GM23338 (cell line): ENCODE data around the gene COL4A1. TPM values are rescaled to one million over a fixed set of nuclear protein-coding genes. Genes with fewer than 3 reads are reported as not detected.

Experiments used
- ATAC-seq: fragments of 200-7000 bp; cut with Tn5 transposase; 3 replicates; pipeline ENCODE4 v1.9.1; 2020
- DNase-seq: peaks from one replicate; pipeline ENCODE4 v3.0.0-alpha.2; 2015; ENCODE audit warnings: low spot score
- H2AFZ ChIP-seq: fragments of 200-600 bp; sonication (generic); 2 replicates; pipeline ENCODE4 v1.8.0; 2016; ENCODE audit warnings: antibody characterized with exemption, mild to moderate bottlenecking, moderate library complexity
- H3F3A ChIP-seq: fragments of 200-600 bp; sonication (generic); replicated peaks from 2 replicates; pipeline ENCODE4 v1.8.0; 2017; ENCODE audit warnings: antibody characterized with exemption, mixed run types, low read depth
- H3K27ac ChIP-seq: fragments of 200-600 bp; sonication (generic); 2 replicates; pipeline ENCODE4 v1.6.1; 2016; ENCODE audit warnings: low read depth
- H3K27me3 ChIP-seq: fragments of 200-600 bp; sonication (generic); 2 replicates; pipeline ENCODE4 v1.8.0; 2016; ENCODE audit warnings: mild to moderate bottlenecking, mixed run types, moderate library complexity; ENCODE audit not compliant: insufficient read depth
- H3K36me3 ChIP-seq: fragments of 200-600 bp; sonication (generic); 2 replicates; pipeline ENCODE4 v1.8.0; 2016; ENCODE audit warnings: mild to moderate bottlenecking; ENCODE audit not compliant: insufficient read depth
- H3K4me1 ChIP-seq: fragments of 200-600 bp; sonication (generic); 2 replicates; pipeline ENCODE4 v1.8.0; 2016; ENCODE audit warnings: mild to moderate bottlenecking, moderate library complexity; ENCODE audit not compliant: insufficient read depth
- H3K4me2 ChIP-seq: fragments of 200-600 bp; sonication (generic); 2 replicates; pipeline ENCODE4 v1.7.1; 2017; ENCODE audit warnings: mixed run types
- H3K4me3 ChIP-seq: fragments of 200-600 bp; sonication (generic); 2 replicates; pipeline ENCODE4 v1.6.1; 2016; ENCODE audit warnings: mixed run types
- H3K79me2 ChIP-seq: fragments of 200-600 bp; sonication (generic); replicated peaks from 2 replicates; pipeline ENCODE4 v1.8.0; 2017; ENCODE audit warnings: mild to moderate bottlenecking; ENCODE audit not compliant: insufficient read depth
- H3K9me2 ChIP-seq: fragments of 200-600 bp; sonication (generic); 2 replicates; pipeline ENCODE4 v1.8.0; 2017; ENCODE audit not compliant: insufficient read depth
- H4K20me1 ChIP-seq: fragments of 200-600 bp; sonication (generic); replicated peaks from 2 replicates; pipeline ENCODE4 v1.8.0; 2017; ENCODE audit warnings: mild to moderate bottlenecking; ENCODE audit not compliant: insufficient read depth
- H3K27ac Mint-ChIP-seq: 2 replicates; pipeline ENCODE4 v1.8.0; 2020; ENCODE audit warnings: inconsistent platforms, mild to moderate bottlenecking, moderate library complexity, mixed read lengths
- H3K27me3 Mint-ChIP-seq: 3 replicates; pipeline ENCODE4 v1.8.0; 2022; ENCODE audit warnings: low read depth, mild to moderate bottlenecking, moderate library complexity, mixed read lengths, inconsistent platforms; ENCODE audit not compliant: insufficient read depth, poor library complexity
- H3K36me3 Mint-ChIP-seq: 3 replicates; pipeline ENCODE4 v1.8.0; 2021; ENCODE audit warnings: low read depth, mild to moderate bottlenecking, inconsistent platforms, moderate library complexity, mixed read lengths
- H3K4me1 Mint-ChIP-seq: 3 replicates; pipeline ENCODE4 v1.8.0; 2020; ENCODE audit warnings: mild to moderate bottlenecking, inconsistent platforms, mixed read lengths
- H3K4me3 Mint-ChIP-seq: 3 replicates; pipeline ENCODE4 v1.8.0; 2021; ENCODE audit warnings: moderate library complexity, mild to moderate bottlenecking, inconsistent platforms, mixed read lengths
- H3K9me3 Mint-ChIP-seq: 3 replicates; pipeline ENCODE4 v1.8.0; 2020; ENCODE audit warnings: moderate library complexity, mild to moderate bottlenecking, inconsistent platforms, mixed read lengths
- CREB1 ChIP-seq: fragments of 250-450 bp; sonication (Bioruptor Pico); IDR thresholded peaks from 2 replicates; pipeline ENCODE4 v1.5.0; 2020; ENCODE audit warnings: low read depth, mild to moderate bottlenecking, moderate library complexity
- CTCF ChIP-seq, 2 experiments: fragments of 200-600 bp in 1 of 2; sonication (generic) in 1 of 2; conservative IDR thresholded peaks; 2 replicates each; pipeline versions ENCODE4 v1.5.1 to v1.6.1; 2016 to 2017; ENCODE audit warnings: antibody characterized with exemption in 2 of 2, low read depth in 2 of 2, mild to moderate bottlenecking in 2 of 2, moderate library complexity in 1 of 2
- ETS1 ChIP-seq: IDR thresholded peaks from 2 replicates; pipeline ENCODE4 v1.6.1; 2016; ENCODE audit warnings: antibody characterized with exemption
- EZH2 ChIP-seq: fragments of 200-600 bp; sonication (generic); IDR thresholded peaks from one replicate; pipeline ENCODE4 v1.8.0; 2017; ENCODE audit warnings: antibody characterized with exemption, mild to moderate bottlenecking, low read depth; ENCODE audit not compliant: unreplicated experiment
- EZH2phosphoT487 ChIP-seq: fragments of 200-600 bp; sonication (generic); IDR thresholded peaks from one replicate; pipeline ENCODE4 v1.8.1; 2018; ENCODE audit warnings: antibody characterized with exemption; ENCODE audit not compliant: unreplicated experiment
- JUNB ChIP-seq: IDR thresholded peaks from one replicate; pipeline ENCODE4 v1.6.1; 2016; ENCODE audit warnings: antibody characterized with exemption; ENCODE audit not compliant: unreplicated experiment
- NANOG ChIP-seq: IDR thresholded peaks from 2 replicates; pipeline ENCODE4 v1.6.1; 2016; ENCODE audit warnings: antibody characterized with exemption, borderline replicate concordance
- POLR2AphosphoS5 ChIP-seq: IDR thresholded peaks from 2 replicates; pipeline ENCODE4 v1.6.1; 2016; ENCODE audit warnings: antibody characterized with exemption, low read depth
- REST ChIP-seq: IDR thresholded peaks from one replicate; pipeline ENCODE4 v1.6.1; 2018; ENCODE audit warnings: antibody characterized with exemption; ENCODE audit not compliant: unreplicated experiment
- STAT1 ChIP-seq: IDR thresholded peaks from one replicate; pipeline ENCODE4 v1.6.1; 2016; ENCODE audit warnings: antibody characterized with exemption; ENCODE audit not compliant: unreplicated experiment
- ZNF114 ChIP-seq: fragments of 250-450 bp; sonication (Bioruptor Pico); IDR thresholded peaks from 2 replicates; pipeline ENCODE4 v1.5.0; 2020; ENCODE audit warnings: mild to moderate bottlenecking, moderate library complexity
- ZNF331 ChIP-seq: fragments of 250-450 bp; sonication (Bioruptor Pico); IDR thresholded peaks from 2 replicates; pipeline ENCODE4 v1.5.0; 2020; ENCODE audit warnings: low read depth, mild to moderate bottlenecking, moderate library complexity
- ZNF462 ChIP-seq: fragments of 250-450 bp; sonication (Bioruptor Pico); IDR thresholded peaks from 2 replicates; pipeline ENCODE4 v1.5.0; 2020; ENCODE audit warnings: mild to moderate bottlenecking, moderate library complexity
- polyA plus RNA-seq: library from polyadenylated mRNA; unstranded; fragments of >200 nt; fragmentation: Nextera tagmentation; extraction: Ambion mirVana; gene quantifications from 2 replicates; pipeline ENCODE4 v1.2.1, GENCODE V29; 2016
- total RNA-seq: library from RNA; depleted of rRNA; stranded (reverse); fragments of >200 nt; shearing (Covaris generic); gene quantifications from 2 replicates; pipeline ENCODE4 v1.2.3, GENCODE V29; 2014

The COL4A1 gene
- total and polyA plus RNA-seq, 2 experiments from 2014 or later, result 39.1 to 110 TPM

- DNase-seq, result no peak
- Mint-ChIP-seq H3K36me3 (no peaks in the 10 kb centered on the region), H3K27ac (no peak overlapping the region), H3K27me3 (peaks cover 4% of the 10 kb centered on the region), H3K4me3 (no peak overlapping the region), H3K4me1 (peaks cover 6% of the 10 kb centered on the region; the same call in 2 of the 3 replicates), H3K9me3 (no peaks in the 10 kb centered on the region)
- H3K36me3 ChIP-seq, result no peaks in the 10 kb centered on the region
- H2AFZ ChIP-seq, result no peak overlapping the region
- no peaks in the 10 kb centered on the region for H3K27me3 ChIP-seq
- H3K27ac ChIP-seq, result no peak overlapping the region
- no peaks in the 10 kb centered on the region for H3F3A ChIP-seq
- H3K4me1 ChIP-seq, result no peaks in the 10 kb centered on the region
- no peak for ATAC-seq
- H3K4me2 ChIP-seq, result no peak overlapping the region
- no peaks in the 10 kb centered on the region for H4K20me1 ChIP-seq
- no peaks in the 10 kb centered on the region; the same call in 1 of the 2 replicates for H3K79me2 ChIP-seq
- H3K4me3 ChIP-seq, result no peak overlapping the region
- TF ChIP-seq ZNF114 (CRISPR knock-in tag), result no peak
- no peak for TF ChIP-seq ETS1
- no peak for TF ChIP-seq CREB1 (CRISPR knock-in tag)
- TF ChIP-seq STAT1, result no peak
- no peak for TF ChIP-seq NANOG
- TF ChIP-seq EZH2phosphoT487, result no peak
- TF ChIP-seq CTCF (conservative IDR thresholded peaks at IDR 0.05; ENCODE audit: low read depth in 2 of 2), result no peak
- TF ChIP-seq ZNF331 (CRISPR knock-in tag), result no peak
- no peak for TF ChIP-seq REST
- no peak for TF ChIP-seq EZH2
- TF ChIP-seq ZNF462, result no peak
- no peak for TF ChIP-seq JUNB
- no peak for TF ChIP-seq POLR2AphosphoS5
- no peaks in the 10 kb centered on the region for H3K9me2 ChIP-seq
These were observed 88.3 kb downstream of the COL4A1 start for GRCh38 chr13:110218581-110219201.
